NCI-H524 (cell line): ENCODE measurements around the gene TTC3.
"Not testable (repeated sequence)": the region's sequence is repeated elsewhere in the genome, so short reads cannot be mapped to it uniquely, and the experiment has no call there.

Source experiments
- DNase-seq, 2 experiments: peaks; one replicate each; lab custom pipeline; 2025; lab: John Stamatoyannopoulos, UW

The TTC3 gene, protein sequence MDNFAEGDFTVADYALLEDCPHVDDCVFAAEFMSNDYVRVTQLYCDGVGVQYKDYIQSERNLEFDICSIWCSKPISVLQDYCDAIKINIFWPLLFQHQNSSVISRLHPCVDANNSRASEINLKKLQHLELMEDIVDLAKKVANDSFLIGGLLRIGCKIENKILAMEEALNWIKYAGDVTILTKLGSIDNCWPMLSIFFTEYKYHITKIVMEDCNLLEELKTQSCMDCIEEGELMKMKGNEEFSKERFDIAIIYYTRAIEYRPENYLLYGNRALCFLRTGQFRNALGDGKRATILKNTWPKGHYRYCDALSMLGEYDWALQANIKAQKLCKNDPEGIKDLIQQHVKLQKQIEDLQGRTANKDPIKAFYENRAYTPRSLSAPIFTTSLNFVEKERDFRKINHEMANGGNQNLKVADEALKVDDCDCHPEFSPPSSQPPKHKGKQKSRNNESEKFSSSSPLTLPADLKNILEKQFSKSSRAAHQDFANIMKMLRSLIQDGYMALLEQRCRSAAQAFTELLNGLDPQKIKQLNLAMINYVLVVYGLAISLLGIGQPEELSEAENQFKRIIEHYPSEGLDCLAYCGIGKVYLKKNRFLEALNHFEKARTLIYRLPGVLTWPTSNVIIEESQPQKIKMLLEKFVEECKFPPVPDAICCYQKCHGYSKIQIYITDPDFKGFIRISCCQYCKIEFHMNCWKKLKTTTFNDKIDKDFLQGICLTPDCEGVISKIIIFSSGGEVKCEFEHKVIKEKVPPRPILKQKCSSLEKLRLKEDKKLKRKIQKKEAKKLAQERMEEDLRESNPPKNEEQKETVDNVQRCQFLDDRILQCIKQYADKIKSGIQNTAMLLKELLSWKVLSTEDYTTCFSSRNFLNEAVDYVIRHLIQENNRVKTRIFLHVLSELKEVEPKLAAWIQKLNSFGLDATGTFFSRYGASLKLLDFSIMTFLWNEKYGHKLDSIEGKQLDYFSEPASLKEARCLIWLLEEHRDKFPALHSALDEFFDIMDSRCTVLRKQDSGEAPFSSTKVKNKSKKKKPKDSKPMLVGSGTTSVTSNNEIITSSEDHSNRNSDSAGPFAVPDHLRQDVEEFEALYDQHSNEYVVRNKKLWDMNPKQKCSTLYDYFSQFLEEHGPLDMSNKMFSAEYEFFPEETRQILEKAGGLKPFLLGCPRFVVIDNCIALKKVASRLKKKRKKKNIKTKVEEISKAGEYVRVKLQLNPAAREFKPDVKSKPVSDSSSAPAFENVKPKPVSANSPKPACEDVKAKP (N-terminal part only)

GRCh38 chr21:37072988-37073416, at the start of gene TTC3, which contains the start of gene PIGP:
Gene TTC3, plus strand, starts transcription at chr21:37073254. Its CDS starts 14,004 bp downstream, at chr21:37087258.
Gene PIGP, minus strand, starts transcription at chr21:37073071. Its CDS starts 556 bp downstream, at chr21:37072515.
- DNase-seq = peak; percentile 95 to 97

GRCh38 chr21:37026499-37026898, 46.6 kb upstream of the TTC3 start:
- DNase-seq = no peak

GRCh38 chr21:37028570-37028969, 44.5 kb upstream of the TTC3 start:
- DNase-seq = no peak

- no peak for DNase-seq
These were observed 42.2 kb upstream of the TTC3 start for GRCh38 chr21:37030864-37031263.

GRCh38 chr21:37032293-37032692, 40.8 kb upstream of the TTC3 start:
- no peak for DNase-seq

DNA sequence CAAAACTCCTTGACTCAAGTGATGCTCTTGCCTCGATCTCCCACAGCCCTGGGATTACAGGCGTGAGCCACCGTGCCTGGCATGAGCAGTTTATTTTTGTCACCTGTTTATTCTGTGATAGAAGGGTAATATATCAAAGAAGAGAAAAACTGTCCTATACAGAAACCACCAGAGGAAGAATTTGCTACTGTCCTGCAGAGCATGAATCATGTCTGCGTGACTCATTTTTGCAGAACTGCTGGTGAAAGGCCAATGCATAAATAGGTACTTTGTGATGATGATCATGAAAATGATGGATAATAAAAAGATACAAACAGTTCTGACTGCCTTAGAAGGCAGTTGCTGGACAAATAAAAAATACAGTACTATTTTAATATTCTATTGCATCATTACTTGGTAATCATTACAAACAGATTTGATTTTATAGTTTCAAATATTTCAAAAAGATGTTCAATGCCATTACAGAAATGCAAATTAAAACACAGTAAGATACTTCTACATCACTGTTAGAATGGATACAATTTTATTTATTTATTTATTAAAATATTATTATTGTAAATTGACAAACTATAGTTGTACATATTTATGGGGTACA, 40.1 kb upstream of the TTC3 start:
- no peak for DNase-seq

- DNase-seq = not testable (repeated sequence)
These were observed 38.7 kb upstream of the TTC3 start for GRCh38 chr21:37034394-37034793.

DNA sequence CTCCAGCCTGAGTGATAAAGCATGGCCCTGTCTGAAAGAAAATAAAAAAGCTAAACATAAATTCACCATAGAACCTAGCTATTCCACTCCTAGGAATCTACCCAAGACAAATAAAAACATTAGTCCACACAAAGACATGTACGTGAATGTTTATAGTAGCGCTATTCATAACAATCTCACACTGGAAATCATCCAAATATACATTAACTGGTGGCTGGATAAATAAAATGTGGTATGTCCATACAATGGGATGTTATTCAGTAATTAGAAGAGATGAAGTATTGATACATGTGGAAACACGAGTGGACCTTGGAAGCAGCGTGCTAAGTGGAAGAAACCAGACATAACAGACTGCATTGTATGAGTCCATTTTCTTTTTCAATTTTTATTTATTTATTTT, 36.9 kb upstream of the TTC3 start:
- DNase-seq = no peak

GRCh38 chr21:37039411-37040075, 33.5 kb upstream of the TTC3 start:
- no peak for DNase-seq

DNA sequence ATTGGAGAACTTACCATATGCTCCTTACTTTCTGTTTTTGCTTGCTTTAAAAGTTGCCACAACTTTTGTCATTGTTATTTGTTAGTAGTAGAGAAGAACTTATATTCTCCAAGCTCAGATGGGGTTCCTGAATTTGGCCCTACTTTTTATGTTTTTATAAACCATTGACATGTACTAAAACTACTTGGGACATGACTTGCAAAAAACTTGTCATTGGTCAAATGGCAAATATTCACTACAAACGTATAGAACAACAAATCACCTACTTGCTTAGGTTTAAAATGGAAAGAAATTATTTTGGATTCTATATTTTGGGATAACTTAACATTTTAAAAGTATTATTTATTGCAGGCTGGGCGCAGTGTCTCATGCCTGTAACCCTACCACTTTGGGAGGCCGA, 32.8 kb upstream of the TTC3 start:
- no peak for DNase-seq

GRCh38 chr21:37041706-37042271, 31.3 kb upstream of the TTC3 start:
- DNase-seq = no peak

DNA sequence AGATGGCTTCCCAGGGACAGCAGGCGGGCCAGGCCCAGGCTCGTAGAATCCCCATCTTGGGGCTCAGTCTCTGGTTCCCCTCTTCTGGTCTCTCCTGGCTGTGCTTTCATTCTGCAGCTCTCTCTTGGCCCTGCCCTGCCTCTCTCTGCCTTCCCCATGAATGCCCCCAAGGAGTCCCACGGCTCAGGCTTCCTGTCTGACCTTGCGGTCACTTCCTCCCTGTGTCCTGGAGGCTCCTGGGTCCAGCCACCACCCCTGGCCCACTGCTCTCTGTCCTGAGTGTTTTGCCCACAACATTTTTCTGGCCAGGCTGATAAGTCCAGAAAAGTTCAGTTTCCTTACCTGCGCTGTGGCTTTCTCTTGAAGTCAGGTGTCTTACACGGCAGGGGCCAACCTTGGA, 29.2 kb upstream of the TTC3 start:
- no peak for DNase-seq

DNA sequence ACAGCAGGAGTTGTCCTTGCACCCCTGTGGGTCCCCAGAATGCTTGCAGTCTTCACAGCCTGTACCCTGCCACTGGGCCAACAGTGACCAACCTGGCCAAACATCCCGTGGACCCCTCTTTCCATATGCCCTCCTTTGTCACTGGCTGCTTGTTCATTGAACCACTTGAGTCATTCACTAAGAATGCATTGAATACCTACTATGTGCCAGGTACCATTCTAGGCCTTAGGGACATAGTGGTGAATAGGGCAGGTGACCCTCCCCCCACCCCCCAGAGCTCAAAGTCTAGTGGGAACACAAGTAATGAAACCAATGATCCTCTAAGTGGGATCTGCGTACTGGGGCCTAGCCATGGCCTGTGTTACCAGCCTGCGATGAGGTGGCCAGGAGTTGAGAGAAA, 28.4 kb upstream of the TTC3 start:
- no peak for DNase-seq

DNA sequence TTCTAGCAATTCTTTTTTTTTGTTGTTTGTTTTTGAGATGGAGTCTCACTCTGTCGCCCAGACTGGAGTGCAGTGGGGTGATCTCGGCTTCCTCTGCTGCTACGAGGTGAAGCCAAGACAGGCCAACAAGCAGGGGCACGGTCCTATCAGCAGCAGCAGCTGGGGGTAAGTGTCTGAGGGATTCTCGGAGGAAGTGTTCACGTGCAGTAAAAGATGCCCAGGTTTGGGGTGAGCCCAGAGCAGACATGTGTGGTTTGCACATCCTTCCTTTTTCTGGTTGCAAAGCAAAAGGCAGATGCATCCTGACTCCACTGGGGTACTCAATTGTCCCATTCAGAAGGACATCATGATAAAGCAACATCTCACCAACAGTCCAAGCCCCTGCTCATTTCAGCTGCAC, 27.9 kb upstream of the TTC3 start:
- no peak for DNase-seq

- no peak for DNase-seq
These were observed 27.5 kb upstream of the TTC3 start for GRCh38 chr21:37045556-37045955.

GRCh38 chr21:37047079-37047478, 26.0 kb upstream of the TTC3 start:
- DNase-seq = no peak

- DNase-seq = not testable (repeated sequence)
These were observed 23.3 kb upstream of the TTC3 start for GRCh38 chr21:37049741-37050140.

DNA sequence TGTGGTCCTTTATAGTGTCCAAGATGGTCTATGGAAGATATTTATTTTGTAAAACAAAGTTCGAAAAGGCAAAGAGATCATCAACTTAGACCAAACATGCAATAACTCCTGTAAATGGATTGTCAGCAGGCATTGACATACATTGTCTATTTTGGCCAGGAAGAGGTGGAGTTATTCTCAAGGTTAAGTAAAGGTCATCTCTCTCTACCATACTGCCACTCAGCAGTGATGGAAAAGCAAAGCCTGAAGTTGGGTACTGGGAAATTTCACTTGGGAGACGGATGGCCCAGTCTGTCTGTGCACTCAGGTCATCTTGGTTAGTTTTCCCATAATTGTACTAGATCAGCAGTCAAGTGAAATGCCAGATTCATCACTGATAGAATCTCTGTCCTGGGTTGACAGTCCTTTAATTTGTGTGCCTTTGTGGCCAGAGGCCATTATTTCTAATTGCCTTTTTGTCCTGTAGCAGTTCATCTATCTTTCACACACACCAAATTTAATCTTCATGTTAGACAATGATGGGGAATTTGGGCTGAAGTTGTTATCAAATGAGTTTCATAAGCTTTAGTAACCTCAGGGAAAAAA, 17.7 kb upstream of the TTC3 start:
- no peak for DNase-seq

DNA sequence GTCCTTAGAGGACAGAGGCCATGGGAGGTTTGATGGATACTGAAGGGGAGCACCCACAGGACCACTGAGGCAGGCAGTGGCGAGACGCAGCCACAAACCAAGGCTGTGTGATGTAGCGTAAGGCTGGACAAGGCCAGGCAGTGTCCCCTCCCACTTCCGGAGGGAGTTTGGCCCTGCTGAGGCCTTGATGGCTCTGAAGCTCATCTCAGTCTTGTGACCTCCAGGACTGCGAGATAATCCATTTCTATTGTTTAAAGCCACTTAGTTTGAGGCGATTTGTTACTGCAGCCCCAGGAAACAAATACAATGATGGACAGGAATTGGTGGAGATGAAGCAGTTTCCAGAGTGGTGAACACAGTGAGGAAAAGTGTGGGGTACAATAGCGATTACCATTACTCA, 15.4 kb upstream of the TTC3 start:
- no peak for DNase-seq

DNA sequence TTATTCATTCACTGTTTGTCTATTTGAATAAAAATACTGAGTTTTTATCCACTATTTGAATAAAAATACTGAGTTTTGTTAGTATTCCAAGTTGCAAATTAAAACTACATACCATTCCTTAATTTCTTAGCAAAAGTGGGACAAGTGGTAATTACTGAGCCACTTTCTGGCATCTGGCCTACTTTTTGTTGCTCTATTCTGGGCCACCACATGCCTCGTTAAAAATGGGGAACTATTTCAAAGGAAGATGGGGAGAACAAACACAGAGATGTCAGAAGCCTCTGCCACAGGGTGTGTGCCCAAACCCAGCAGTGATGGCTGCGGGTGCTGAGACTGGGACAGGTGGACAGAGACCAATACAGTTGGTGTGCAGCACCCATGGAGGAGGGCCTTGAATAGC, 14.8 kb upstream of the TTC3 start:
- no peak for DNase-seq
